IMR-90 (cell line): Measurements from ENCODE around the gene OFD1. TPM values are rescaled to one million over a fixed set of nuclear protein-coding genes. Genes with fewer than 3 reads are reported as not detected.

ENCODE experiments used
- ATAC-seq: fragments of 200-7000 bp; cut with Tn5 transposase; 2 replicates; pipeline ENCODE4 v1.9.1; 2020; ENCODE audit warnings: low read depth, mild to moderate bottlenecking, moderate library complexity
- BruUV-seq: library from RNA; stranded (reverse); fragments of 400-500 nt; replicated peaks from 2 replicates; lab custom pipeline; 2021; lab: Mats Ljungman, UMichigan
- CTCF ChIA-PET: fragments of 300-600 bp; formaldehyde crosslinking; extraction: SDS; loops from one replicate; lab custom pipeline; 2021; ENCODE audit warnings: antibody characterized with exemption; lab: Yijun Ruan, JAX
- POLR2A ChIA-PET: fragments of 300-600 bp; sonication (Branson Sonifier 250); formaldehyde crosslinking; loops from one replicate; lab custom pipeline; 2022; ENCODE audit warnings: antibody characterized with exemption; ENCODE audit not compliant: unreplicated experiment; lab: Charles Lee
- DNase-seq: peaks from one replicate; pipeline ENCODE4 v3.0.0; 2013
- H2AFZ ChIP-seq: replicated peaks from 2 replicates; pipeline ENCODE3; 2013; ENCODE audit warnings: low read length, mild to moderate bottlenecking; ENCODE audit not compliant: poor library complexity
- H2AK5ac ChIP-seq: 2 replicates; pipeline ENCODE4 v1.6.1; 2013; ENCODE audit warnings: low read depth, low read length, inconsistent platforms
- H2AK9ac ChIP-seq: replicated peaks from 2 replicates; pipeline ENCODE3; 2013; ENCODE audit warnings: mild to moderate bottlenecking, low read depth, low read length, moderate library complexity; ENCODE audit not compliant: poor library complexity
- H2BK120ac ChIP-seq: 2 replicates; pipeline ENCODE4 v1.6.1; 2013; ENCODE audit warnings: low read depth, low read length, inconsistent platforms
- H2BK15ac ChIP-seq: 3 replicates; pipeline ENCODE4 v1.6.1; 2013; ENCODE audit warnings: low read depth, low read length, inconsistent platforms
- H2BK20ac ChIP-seq: 2 replicates; pipeline ENCODE4 v1.6.1; 2013; ENCODE audit warnings: low read depth, mild to moderate bottlenecking, inconsistent platforms, low read length, moderate library complexity
- H2BK5ac ChIP-seq: 2 replicates; pipeline ENCODE4 v1.6.1; 2013; ENCODE audit warnings: mild to moderate bottlenecking, low read depth, low read length, inconsistent platforms; ENCODE audit not compliant: poor library complexity, severe bottlenecking
- H3K14ac ChIP-seq: replicated peaks from 2 replicates; pipeline ENCODE4 v1.6.1; 2013; ENCODE audit warnings: low read depth, low read length, inconsistent platforms
- H3K18ac ChIP-seq: 2 replicates; pipeline ENCODE4 v1.6.1; 2013; ENCODE audit warnings: low read depth, low read length, control low read depth
- H3K23ac ChIP-seq: 2 replicates; pipeline ENCODE4 v1.6.1; 2013; ENCODE audit warnings: low read depth, low read length, inconsistent platforms
- H3K27ac ChIP-seq: 2 replicates; pipeline ENCODE4 v1.5.1; 2013; ENCODE audit warnings: mild to moderate bottlenecking, control low read depth, low read length; ENCODE audit not compliant: insufficient read depth
- H3K27me3 ChIP-seq: 2 replicates; pipeline ENCODE4 v1.6.1; 2013; ENCODE audit warnings: low read length; ENCODE audit not compliant: control insufficient read depth, insufficient read depth
- H3K36me3 ChIP-seq: 2 replicates; pipeline ENCODE4 v1.6.1; 2013; ENCODE audit warnings: low read length, mixed read lengths; ENCODE audit not compliant: control insufficient read depth, insufficient read depth
- H3K4ac ChIP-seq: 2 replicates; pipeline ENCODE4 v1.6.1; 2013; ENCODE audit warnings: low read depth, low read length, inconsistent platforms
- H3K4me1 ChIP-seq: 2 replicates; pipeline ENCODE4 v1.6.1; 2013; ENCODE audit warnings: low read length, mixed read lengths; ENCODE audit not compliant: control insufficient read depth, insufficient read depth
- H3K4me2 ChIP-seq: 2 replicates; pipeline ENCODE4 v1.6.1; 2013; ENCODE audit warnings: low read depth, mild to moderate bottlenecking, control low read depth, low read length, moderate library complexity
- H3K4me3 ChIP-seq: 2 replicates; pipeline ENCODE4 v1.5.1; 2013; ENCODE audit warnings: low read depth, mild to moderate bottlenecking, control low read depth, low read length, moderate library complexity; ENCODE audit not compliant: insufficient read depth
- H3K56ac ChIP-seq: 2 replicates; pipeline ENCODE4 v1.6.1; 2013; ENCODE audit warnings: low read length, inconsistent platforms; ENCODE audit not compliant: insufficient read depth; ENCODE audit errors: extremely low read depth
- H3K79me1 ChIP-seq, 2 experiments: 2 replicates each; pipeline ENCODE4 v1.6.1; 2013; ENCODE audit warnings: low read length in 2 of 2, inconsistent platforms in 1 of 2, low read depth in 1 of 2
- H3K9ac ChIP-seq: 2 replicates; pipeline ENCODE4 v1.6.1; 2013; ENCODE audit warnings: low read depth, low read length, control low read depth
- H3K9me1 ChIP-seq: 2 replicates; pipeline ENCODE4 v1.6.1; 2013; ENCODE audit warnings: low read length, inconsistent platforms; ENCODE audit not compliant: insufficient read depth
- H3K9me3 ChIP-seq: 2 replicates; pipeline ENCODE4 v1.6.1; 2013; ENCODE audit warnings: low read length; ENCODE audit not compliant: control insufficient read depth, insufficient read depth
- H4K20me1 ChIP-seq: 2 replicates; pipeline ENCODE4 v1.6.1; 2013; ENCODE audit warnings: low read length, inconsistent platforms; ENCODE audit not compliant: insufficient read depth
- H4K5ac ChIP-seq: 2 replicates; pipeline ENCODE4 v1.6.1; 2013; ENCODE audit warnings: mild to moderate bottlenecking, low read depth, low read length, control low read depth
- H4K8ac ChIP-seq, 2 experiments: 2 replicates each; pipeline ENCODE4 v1.6.1; 2013; ENCODE audit warnings: low read depth in 2 of 2, low read length in 2 of 2, control low read depth in 1 of 2, inconsistent platforms in 1 of 2
- H4K91ac ChIP-seq: 2 replicates; pipeline ENCODE4 v1.6.1; 2013; ENCODE audit warnings: low read depth, low read length, inconsistent platforms; ENCODE audit not compliant: insufficient read depth
- BHLHE40 ChIP-seq: fragments of 150-350 bp; IDR thresholded peaks from 2 replicates; pipeline ENCODE4 v1.6.1; 2016; ENCODE audit warnings: mild to moderate bottlenecking, low read depth, low read length
- CEBPB ChIP-seq: IDR thresholded peaks from 2 replicates; pipeline ENCODE4 v1.6.1; 2012; ENCODE audit warnings: low read depth, low read length, improper control_type of control experiment
- CHD1 ChIP-seq: IDR thresholded peaks from 2 replicates; pipeline ENCODE4 v1.6.1; 2012; ENCODE audit warnings: low read depth, low read length, improper control_type of control experiment
- CTCF ChIP-seq: conservative IDR thresholded peaks from 2 replicates; pipeline ENCODE4 v1.5.1; 2012; ENCODE audit warnings: mild to moderate bottlenecking, low read depth, low read length, improper control_type of control experiment
- ELK1 ChIP-seq: fragments of 150-350 bp; IDR thresholded peaks from 2 replicates; pipeline ENCODE4 v1.6.1; 2016; ENCODE audit warnings: low read depth, mild to moderate bottlenecking, low read length, moderate library complexity, borderline replicate concordance
- FOS ChIP-seq: fragments of 150-350 bp; IDR thresholded peaks from 2 replicates; pipeline ENCODE4 v1.6.1; 2016; ENCODE audit warnings: low read depth, low read length
- MAFK ChIP-seq: IDR thresholded peaks from 2 replicates; pipeline ENCODE4 v1.6.1; 2012; ENCODE audit warnings: low read depth, low read length, improper control_type of control experiment
- MAZ ChIP-seq: IDR thresholded peaks from 2 replicates; pipeline ENCODE4 v1.6.1; 2012; ENCODE audit warnings: low read depth, mild to moderate bottlenecking, low read length, improper control_type of control experiment, moderate library complexity, borderline replicate concordance
- MXI1 ChIP-seq: IDR thresholded peaks from 2 replicates; pipeline ENCODE4 v1.6.1; 2012; ENCODE audit warnings: low read depth, mild to moderate bottlenecking, low read length, moderate library complexity, borderline replicate concordance
- NFE2L2 ChIP-seq: fragments of 150-350 bp; IDR thresholded peaks from 2 replicates; pipeline ENCODE4 v1.6.1; 2016; ENCODE audit warnings: low read depth, mild to moderate bottlenecking, low read length
- POLR2A ChIP-seq: IDR thresholded peaks from 2 replicates; pipeline ENCODE4 v1.6.1; 2012; ENCODE audit warnings: mild to moderate bottlenecking, low read depth, low read length
- RAD21 ChIP-seq: IDR thresholded peaks from 2 replicates; pipeline ENCODE4 v1.6.1; 2012; ENCODE audit warnings: low read length, improper control_type of control experiment
- RCOR1 ChIP-seq: IDR thresholded peaks from 2 replicates; pipeline ENCODE4 v1.6.1; 2012; ENCODE audit warnings: mild to moderate bottlenecking, low read length, improper control_type of control experiment; ENCODE audit not compliant: insufficient replicate concordance
- RFX5 ChIP-seq: IDR thresholded peaks from 2 replicates; pipeline ENCODE4 v1.8.0; 2012; ENCODE audit warnings: low read depth, mild to moderate bottlenecking, low read length, moderate library complexity
- SMC3 ChIP-seq: fragments of 150-350 bp; IDR thresholded peaks from 2 replicates; pipeline ENCODE4 v1.6.1; 2016; ENCODE audit warnings: low read depth, mild to moderate bottlenecking, antibody characterized with exemption, low read length, moderate library complexity
- USF2 ChIP-seq: fragments of 150-350 bp; IDR thresholded peaks from 2 replicates; pipeline ENCODE4 v1.6.1; 2017; ENCODE audit warnings: mild to moderate bottlenecking, antibody characterized with exemption, low read length, low read depth
- WGBS, 2 experiments: methylation state at CpG; one replicate each; pipeline versions ENCODE4 v1.1.5 to v1.1.7; 2013; ENCODE audit warnings: missing lambda C conversion rate in 2 of 2; ENCODE audit not compliant: insufficient read length in 1 of 2; ENCODE audit errors: extremely low coverage in 2 of 2; 5-methylcytosine and 5-hydroxymethylcytosine counted together
- dilution Hi-C: fragments of 300-500 bp; cut with HindIII; formaldehyde crosslinking; loops from one replicate; pipeline ENCODE4 v1.14.3; 2018; ENCODE audit warnings: low sequenced_read_pairs; ENCODE audit not compliant: unreplicated experiment
- in situ Hi-C: fragments of 300-500 bp; cut with MboI; formaldehyde crosslinking; loops from 3 replicates; pipeline ENCODE4 v1.14.3; 2019; ENCODE audit warnings: low sequenced_read_pairs, inconsistent platforms, mixed read lengths
- intact Hi-C: fragments of 100-400 bp; cut with micrococcal nuclease; formaldehyde crosslinking; loops from 2 replicates; pipeline ENCODE4 v1.10.0; 2022
- polyA plus RNA-seq, 3 experiments: library from polyadenylated mRNA; depleted of rRNA; stranded (reverse); fragments of >200 nt; gene quantifications; 2 replicates each; pipeline ENCODE4 v1.2.3, GENCODE V29; 2012; ENCODE audit warnings: low replicate concordance in 1 of 3
- total RNA-seq: library from RNA; depleted of rRNA; stranded (reverse); fragments of >200 nt; gene quantifications from 2 replicates; pipeline ENCODE4 v1.2.3, GENCODE V29; 2012

OFD1 gene
- total and polyA plus RNA-seq, 2 of the 4 experiments (the other 2 are of a cell fraction), result 8.4 to 8.6 TPM

- POLR2A ChIA-PET, result interaction anchor here (0.7 kb wide), 1 partner anchor 113 kb away, joined by 3 read pairs; no protein-coding TSS in a partner anchor
- H4K5ac ChIP-seq, result no peak overlapping the region
- BruUV-seq, result no TSS peak
- H4K8ac ChIP-seq, result no peak overlapping the region
- H3K4ac ChIP-seq, result no peak overlapping the region
- WGBS, 2 experiments, result no CpG with 5 or more reads among the region's 4 CpGs
- dilution Hi-C loops (no loop called here), intact Hi-C loops (no loop called here), in situ Hi-C loops (no loop called here)
- H3K4me2 ChIP-seq, result no peak overlapping the region
- DNase-seq, result no peak
- no peaks in the 10 kb centered on the region; the same call in 1 of the 2 replicates for H3K9me3 ChIP-seq
- no peaks in the 10 kb centered on the region for H3K36me3 ChIP-seq
- H3K9ac ChIP-seq, result no peak overlapping the region
- H2AFZ ChIP-seq, result no peak overlapping the region
- TF ChIP-seq USF2 (no peak), MAZ (no peak), CEBPB (no peak), CHD1 (no peak), RFX5 (no peak), POLR2A (no peak), CTCF (no peak), BHLHE40 (no peak), SMC3 (no peak), ELK1 (no peak), RCOR1 (no peak), FOS (no peak), MXI1 (no peak), RAD21 (no peak), MAFK (no peak), NFE2L2 (no peak)
- no peaks in the 10 kb centered on the region for H3K4me1 ChIP-seq
- no peak for ATAC-seq
- H2BK5ac ChIP-seq, result no peak overlapping the region
- H4K91ac ChIP-seq, result no peak overlapping the region
- no peak overlapping the region for H2AK5ac ChIP-seq
- no peak overlapping the region for H3K14ac ChIP-seq
- H3K18ac ChIP-seq, result no peak overlapping the region
- H3K56ac ChIP-seq, result no peak overlapping the region
- H2AK9ac ChIP-seq, result no peak overlapping the region
- no peak overlapping the region for H3K23ac ChIP-seq
- no peak overlapping the region for H2BK120ac ChIP-seq
- H2BK15ac ChIP-seq, result no peak overlapping the region
- H4K20me1 ChIP-seq, result no peaks in the 10 kb centered on the region
- no peaks in the 10 kb centered on the region for H3K79me1 ChIP-seq
- peaks cover 23% of the 10 kb centered on the region for H3K27me3 ChIP-seq
- H3K4me3 ChIP-seq, result no peak overlapping the region
- H3K27ac ChIP-seq, result no peak overlapping the region
- H2BK20ac ChIP-seq, result no peak overlapping the region
- CTCF ChIA-PET, result no interaction called here
- H3K9me1 ChIP-seq, result no peaks in the 10 kb centered on the region
These were observed 63.6 kb downstream of the OFD1 start for GRCh38 chrX:13798184-13798583.
